Mesendoderm (in vitro differentiated cells): ENCODE measurements around the gene PCDHGA7.
"Not testable (repeated sequence)": the region's sequence is repeated elsewhere in the genome, so short reads cannot be mapped to it uniquely, and the experiment has no call there.

ENCODE experiments used
- DNase-seq: peaks from one replicate; pipeline ENCODE4 v3.0.0; 2013
- H2AK5ac ChIP-seq: 2 replicates; pipeline ENCODE4 v1.6.1; 2013; ENCODE audit warnings: low read length, inconsistent platforms
- H2BK120ac ChIP-seq: 2 replicates; pipeline ENCODE4 v1.6.1; 2013; ENCODE audit warnings: low read depth, mild to moderate bottlenecking, low read length, moderate library complexity, mixed read lengths
- H2BK15ac ChIP-seq: replicated peaks from 2 replicates; pipeline ENCODE4 v1.6.1; 2013; ENCODE audit warnings: low read depth, mild to moderate bottlenecking, moderate library complexity
- H2BK5ac ChIP-seq: 2 replicates; pipeline ENCODE4 v1.6.1; 2013; ENCODE audit warnings: low read length, inconsistent platforms
- H3K18ac ChIP-seq: 2 replicates; pipeline ENCODE4 v1.6.1; 2013; ENCODE audit warnings: mild to moderate bottlenecking, low read length, mixed read lengths
- H3K23ac ChIP-seq: one replicate; pipeline ENCODE4 v1.6.1; 2013; ENCODE audit warnings: low read length
- H3K27ac ChIP-seq: 2 replicates; pipeline ENCODE4 v1.5.1; 2013; ENCODE audit warnings: low read depth, mild to moderate bottlenecking, inconsistent platforms, low read length, moderate library complexity
- H3K27me3 ChIP-seq: 2 replicates; pipeline ENCODE4 v1.6.1; 2013; ENCODE audit warnings: low read length, control low read depth, mild to moderate bottlenecking, inconsistent platforms; ENCODE audit not compliant: insufficient read depth, poor library complexity
- H3K36me3 ChIP-seq: 2 replicates; pipeline ENCODE4 v1.6.1; 2013; ENCODE audit warnings: low read length, inconsistent platforms; ENCODE audit not compliant: control insufficient read depth, insufficient read depth
- H3K4ac ChIP-seq: one replicate; pipeline ENCODE4 v1.6.1; 2013; ENCODE audit warnings: low read depth, mild to moderate bottlenecking, low read length, moderate library complexity
- H3K4me1 ChIP-seq: 2 replicates; pipeline ENCODE4 v1.6.1; 2013; ENCODE audit warnings: low read depth, low read length, inconsistent platforms; ENCODE audit not compliant: control insufficient read depth
- H3K4me2 ChIP-seq: 2 replicates; pipeline ENCODE4 v1.6.1; 2013; ENCODE audit warnings: low read length
- H3K4me3 ChIP-seq: 2 replicates; pipeline ENCODE4 v1.5.1; 2013; ENCODE audit warnings: mild to moderate bottlenecking, low read length
- H3K56ac ChIP-seq: one replicate; pipeline ENCODE4 v1.6.1; 2013; ENCODE audit warnings: low read length
- H3K79me1 ChIP-seq: 2 replicates; pipeline ENCODE4 v1.6.1; 2013; ENCODE audit warnings: low read length, inconsistent platforms
- H3K79me2 ChIP-seq: 2 replicates; pipeline ENCODE4 v1.6.1; 2013; ENCODE audit warnings: mild to moderate bottlenecking, low read length; ENCODE audit not compliant: control insufficient read depth, insufficient read depth
- H3K9ac ChIP-seq: 2 replicates; pipeline ENCODE4 v1.6.1; 2013; ENCODE audit warnings: low read length, inconsistent platforms
- H4K5ac ChIP-seq: one replicate; pipeline ENCODE4 v1.6.1; 2013; ENCODE audit warnings: low read length
- H4K8ac ChIP-seq: one replicate; pipeline ENCODE4 v1.6.1; 2013; ENCODE audit warnings: low read depth, mild to moderate bottlenecking, control low read depth, low read length, moderate library complexity
- WGBS: extraction: QIAGEN DNeasy Blood & Tissue Kit; methylation state at CpG from one replicate; pipeline ENCODE4 v1.1.7; 2013; ENCODE audit warnings: low lambda C conversion rate, missing lambda C conversion rate; ENCODE audit not compliant: insufficient coverage; ENCODE audit errors: extremely low coverage; 5-methylcytosine and 5-hydroxymethylcytosine counted together

The PCDHGA7 gene

DNA sequence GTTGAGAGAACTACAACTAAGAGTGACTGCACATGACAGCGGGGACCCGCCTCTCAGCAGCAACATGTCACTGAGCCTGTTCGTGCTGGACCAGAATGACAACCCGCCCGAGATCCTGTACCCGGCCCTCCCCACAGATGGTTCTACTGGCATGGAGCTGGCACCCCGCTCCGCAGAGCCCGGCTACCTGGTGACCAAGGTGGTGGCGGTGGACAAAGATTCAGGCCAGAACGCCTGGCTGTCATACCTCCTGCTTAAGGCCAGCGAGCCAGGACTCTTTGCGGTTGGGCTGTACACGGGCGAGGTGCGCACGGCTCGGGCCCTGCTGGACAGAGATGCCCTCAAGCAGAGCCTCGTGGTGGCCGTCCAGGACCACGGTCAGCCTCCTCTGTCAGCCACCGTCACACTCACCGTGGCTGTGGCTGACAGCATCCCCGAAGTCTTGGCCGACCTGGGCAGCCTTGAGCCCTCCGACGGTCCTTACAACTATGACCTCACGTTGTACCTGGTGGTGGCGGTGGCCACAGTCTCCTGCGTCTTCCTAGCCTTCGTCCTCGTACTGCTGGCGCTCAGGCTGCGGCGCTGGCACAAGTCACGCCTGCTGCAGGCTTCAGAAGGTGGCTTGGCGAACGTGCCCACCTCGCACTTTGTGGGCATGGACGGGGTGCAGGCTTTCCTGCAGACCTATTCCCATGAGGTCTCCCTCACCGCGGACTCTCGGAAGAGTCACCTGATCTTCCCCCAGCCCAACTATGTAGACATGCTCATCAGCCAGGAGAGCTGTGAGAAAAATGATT lies 2.1 kb downstream of the PCDHGA7 start:
- H2BK120ac ChIP-seq: no peak overlapping the region
- no peak overlapping the region for H3K56ac ChIP-seq
- H3K18ac ChIP-seq: no peak overlapping the region
- no peaks in the 10 kb centered on the region for H3K36me3 ChIP-seq
- no peak for DNase-seq
- H3K4me2 ChIP-seq: no peak overlapping the region
- no peaks in the 10 kb centered on the region for H3K79me1 ChIP-seq
- H3K9ac ChIP-seq: no peak overlapping the region
- H2BK15ac ChIP-seq: no peak overlapping the region
- H3K27me3 ChIP-seq: no peaks in the 10 kb centered on the region
- H2AK5ac ChIP-seq: no peak overlapping the region
- no peak overlapping the region for H3K4me3 ChIP-seq
- no peak overlapping the region for H3K23ac ChIP-seq
- no peak overlapping the region for H3K4ac ChIP-seq
- H2BK5ac ChIP-seq: no peak overlapping the region
- no peak overlapping the region for H3K27ac ChIP-seq
- H3K4me1 ChIP-seq: no peaks in the 10 kb centered on the region
- no peak overlapping the region for H4K5ac ChIP-seq
- no peaks in the 10 kb centered on the region for H3K79me2 ChIP-seq
- no peak overlapping the region for H4K8ac ChIP-seq
- WGBS: no CpG with 5 or more reads among the region's 43 CpGs

DNA sequence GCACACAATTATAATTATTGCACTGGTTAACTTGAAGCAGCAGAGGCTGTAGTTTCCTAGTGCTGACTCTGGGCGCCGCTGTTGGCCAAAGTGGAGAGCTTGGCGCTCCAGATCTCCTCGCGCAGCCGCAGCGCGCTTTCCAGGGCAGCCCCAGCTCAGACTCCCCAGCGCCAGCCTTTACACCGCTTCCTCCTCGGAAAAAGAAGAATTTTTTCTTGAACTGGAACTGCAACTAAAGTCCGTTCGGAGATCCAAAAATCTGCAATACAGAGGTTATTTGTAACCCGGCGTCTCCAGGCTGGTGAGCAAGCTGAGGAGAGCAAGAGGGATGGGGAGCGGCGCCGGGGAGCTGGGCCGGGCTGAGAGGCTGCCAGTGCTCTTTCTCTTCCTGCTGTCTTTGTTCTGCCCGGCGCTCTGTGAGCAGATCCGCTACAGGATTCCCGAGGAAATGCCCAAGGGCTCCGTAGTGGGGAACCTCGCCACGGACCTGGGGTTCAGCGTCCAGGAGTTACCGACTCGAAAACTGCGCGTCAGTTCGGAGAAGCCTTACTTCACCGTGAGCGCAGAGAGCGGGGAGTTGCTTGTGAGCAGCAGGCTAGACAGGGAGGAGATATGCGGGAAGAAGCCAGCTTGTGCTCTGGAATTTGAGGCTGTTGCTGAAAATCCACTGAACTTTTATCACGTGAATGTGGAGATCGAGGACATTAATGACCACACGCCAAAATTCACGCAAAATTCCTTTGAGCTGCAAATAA lies 5.2 kb downstream of the PCDHGA7 start, which contains the start of gene PCDHGB4:
Gene PCDHGB4, plus strand, starts transcription at position 142 of the 755 bp plus-strand sequence. Its CDS starts 187 bp downstream, at position 329.
- not testable (repeated sequence) for H3K9ac ChIP-seq, H3K79me2 ChIP-seq, H3K4ac ChIP-seq, H3K56ac ChIP-seq, H4K5ac ChIP-seq, H3K27ac ChIP-seq, H3K36me3 ChIP-seq, H4K8ac ChIP-seq, H3K23ac ChIP-seq, H3K79me1 ChIP-seq, H3K4me1 ChIP-seq, H3K4me2 ChIP-seq, H2BK120ac ChIP-seq, H2BK5ac ChIP-seq, H3K18ac ChIP-seq, H2BK15ac ChIP-seq, H3K27me3 ChIP-seq, H3K4me3 ChIP-seq, H2AK5ac ChIP-seq
- DNase-seq: peak; percentile 65
- WGBS: no CpG with 5 or more reads among the region's 40 CpGs

DNA sequence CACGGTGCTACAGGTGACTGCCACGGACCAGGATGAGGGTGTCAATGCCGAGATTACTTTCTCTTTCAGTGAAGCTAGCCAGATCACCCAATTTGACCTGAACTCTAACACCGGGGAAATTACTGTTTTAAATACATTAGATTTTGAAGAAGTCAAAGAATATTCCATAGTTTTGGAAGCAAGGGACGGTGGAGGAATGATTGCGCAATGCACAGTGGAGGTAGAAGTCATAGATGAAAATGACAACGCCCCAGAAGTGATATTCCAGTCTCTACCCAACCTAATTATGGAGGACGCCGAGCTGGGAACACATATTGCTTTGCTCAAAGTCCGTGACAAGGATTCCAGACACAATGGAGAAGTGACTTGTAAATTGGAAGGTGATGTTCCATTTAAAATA lies 6.1 kb downstream of the PCDHGA7 start:
- Histone ChIP-seq H3K9ac (no peak overlapping the region), H3K56ac (no peak overlapping the region), H3K4me1 (no peaks in the 10 kb centered on the region), H3K79me2 (no peaks in the 10 kb centered on the region), H3K27me3 (no peaks in the 10 kb centered on the region), H3K36me3 (no peaks in the 10 kb centered on the region), H3K18ac (no peak overlapping the region), H4K5ac (no peak overlapping the region), H3K4me3 (no peak overlapping the region), H2AK5ac (no peak overlapping the region), H3K4ac (no peak overlapping the region), H3K23ac (no peak overlapping the region), H2BK5ac (no peak overlapping the region), H3K79me1 (no peaks in the 10 kb centered on the region), H4K8ac (no peak overlapping the region), H2BK120ac (no peak overlapping the region), H2BK15ac (no peak overlapping the region), H3K27ac (no peak overlapping the region), H3K4me2 (no peak overlapping the region)
- no peak for DNase-seq
- WGBS: no CpG with 5 or more reads among the region's 10 CpGs

DNA sequence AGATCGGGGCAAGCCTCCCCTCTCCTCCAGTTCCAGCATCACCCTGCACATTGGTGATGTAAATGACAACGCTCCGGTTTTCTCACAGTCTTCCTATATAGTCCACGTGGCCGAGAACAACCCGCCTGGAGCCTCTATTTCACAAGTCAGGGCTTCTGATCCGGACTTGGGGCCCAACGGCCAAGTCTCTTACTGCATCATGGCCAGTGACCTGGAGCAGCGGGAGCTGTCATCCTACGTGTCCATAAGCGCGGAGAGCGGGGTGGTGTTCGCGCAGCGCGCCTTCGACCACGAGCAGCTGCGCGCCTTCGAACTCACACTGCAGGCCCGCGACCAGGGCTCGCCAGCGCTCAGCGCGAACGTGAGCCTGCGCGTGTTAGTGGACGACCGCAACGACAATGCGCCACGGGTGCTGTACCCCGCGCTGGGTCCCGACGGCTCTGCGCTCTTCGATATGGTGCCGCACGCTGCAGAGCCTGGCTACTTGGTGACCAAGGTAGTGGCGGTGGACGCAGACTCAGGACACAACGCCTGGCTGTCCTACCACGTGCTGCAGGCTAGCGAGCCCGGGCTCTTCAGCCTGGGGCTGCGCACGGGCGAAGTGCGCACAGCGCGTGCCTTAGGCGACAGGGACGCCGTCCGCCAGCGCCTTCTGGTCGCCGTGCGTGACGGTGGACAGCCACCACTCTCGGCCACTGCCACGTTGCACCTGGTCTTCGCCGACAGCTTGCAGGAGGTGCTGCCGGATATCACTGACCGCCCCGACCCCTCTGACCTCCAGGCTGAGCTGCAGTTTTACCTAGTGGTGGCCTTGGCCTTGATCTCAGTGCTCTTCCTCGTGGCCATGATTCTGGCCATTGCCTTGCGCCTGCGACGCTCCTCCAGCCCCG lies 6.9 kb downstream of the PCDHGA7 start:
- Histone ChIP-seq H3K27me3 (no peaks in the 10 kb centered on the region), H3K36me3 (no peaks in the 10 kb centered on the region), H3K79me2 (no peaks in the 10 kb centered on the region), H2BK120ac (no peak overlapping the region), H3K23ac (no peak overlapping the region), H3K18ac (no peak overlapping the region), H3K4me3 (no peak overlapping the region), H2AK5ac (no peak overlapping the region), H3K9ac (no peak overlapping the region), H3K4me2 (no peak overlapping the region), H3K4me1 (no peaks in the 10 kb centered on the region), H3K79me1 (no peaks in the 10 kb centered on the region), H4K8ac (no peak overlapping the region), H3K4ac (no peak overlapping the region), H2BK15ac (no peak overlapping the region), H3K56ac (no peak overlapping the region), H2BK5ac (no peak overlapping the region), H4K5ac (no peak overlapping the region), H3K27ac (no peak overlapping the region)
- DNase-seq: no peak
- no CpG with 5 or more reads among the region's 77 CpGs for WGBS

DNA sequence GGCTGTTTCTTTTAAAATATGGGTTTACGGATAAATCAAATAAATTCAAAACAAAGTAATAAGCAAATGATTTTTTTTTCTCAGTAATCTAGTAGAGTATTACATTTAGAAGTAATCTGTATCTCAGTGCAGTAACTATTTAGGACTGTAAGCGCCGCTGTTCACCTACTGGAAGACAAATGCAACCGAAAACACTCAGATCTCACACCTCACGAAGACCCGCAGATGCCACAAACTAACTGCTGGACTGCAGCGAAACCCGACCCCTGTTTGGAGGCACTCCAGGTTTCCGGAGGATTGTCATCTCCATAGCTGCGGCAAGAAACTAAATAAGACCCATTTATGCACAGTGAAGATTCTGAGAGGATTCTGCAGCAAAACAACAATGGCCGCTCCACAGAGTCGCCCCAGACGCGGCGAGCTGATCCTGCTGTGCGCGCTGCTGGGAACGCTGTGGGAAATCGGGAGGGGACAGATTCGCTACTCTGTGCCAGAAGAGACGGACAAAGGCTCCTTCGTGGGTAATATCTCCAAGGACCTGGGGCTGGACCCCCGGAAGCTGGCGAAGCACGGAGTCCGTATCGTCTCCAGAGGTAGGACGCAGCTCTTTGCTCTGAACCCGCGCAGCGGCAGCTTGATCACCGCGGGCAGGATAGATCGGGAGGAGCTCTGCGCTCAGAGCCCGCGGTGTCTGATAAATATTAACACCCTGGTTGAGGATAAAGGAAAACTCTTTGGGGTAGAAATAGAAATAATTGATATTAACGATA lies 10.1 kb downstream of the PCDHGA7 start, which contains the start of gene PCDHGA8:
Gene PCDHGA8, plus strand, starts transcription at position 205 of the 770 bp plus-strand sequence. Its CDS starts 181 bp downstream, at position 386.
- Histone ChIP-seq H3K79me1 (no peaks in the 10 kb centered on the region), H2AK5ac (no peak within 1 kb of the TSS), H4K5ac (no peak within 1 kb of the TSS), H3K18ac (no peak within 1 kb of the TSS), H3K4me2 (no peak within 1 kb of the TSS), H4K8ac (no peak within 1 kb of the TSS), H3K79me2 (no peaks in the 10 kb centered on the region), H3K56ac (no peak within 1 kb of the TSS), H3K4ac (no peak within 1 kb of the TSS), H2BK120ac (no peak within 1 kb of the TSS), H3K9ac (no peak within 1 kb of the TSS), H3K36me3 (no peaks in the 10 kb centered on the region), H3K23ac (no peak within 1 kb of the TSS), H2BK15ac (no peak within 1 kb of the TSS), H3K4me3 (no peak within 1 kb of the TSS), H3K27me3 (no peaks in the 10 kb centered on the region), H3K4me1 (no peaks in the 10 kb centered on the region), H2BK5ac (no peak within 1 kb of the TSS), H3K27ac (no peak within 1 kb of the TSS)
- no peak for DNase-seq
- 100% methylated on average over 1 of the region's 38 CpGs for WGBS
